DND-41 (cell line): ENCODE results near the gene TMEM94.

Source experiments
- CTCF ChIP-seq: IDR thresholded peaks from 2 replicates; pipeline ENCODE4 v1.5.1; 2012; ENCODE audit warnings: borderline replicate concordance, low read length, moderate library complexity, mild to moderate bottlenecking; ENCODE audit not compliant: poor library complexity, severe bottlenecking; ENCODE audit errors: extremely low read depth
- EZH2 ChIP-seq: IDR thresholded peaks from 3 replicates; pipeline ENCODE4 v1.6.1; 2012; ENCODE audit warnings: borderline replicate concordance, low read depth, mild to moderate bottlenecking, moderate library complexity, low read length, inconsistent platforms; ENCODE audit not compliant: severe bottlenecking

GRCh38 chr17:75417054-75417580, 39.3 kb upstream of the TMEM94 start:
- TF ChIP-seq CTCF (no peak), EZH2 (no peak)
